HCT116 (cell line): ENCODE measurements around the gene MBTPS1.

Experiments used
- CTCF ChIP-seq, 3 experiments: fragments of 200-600 bp in 1 of 3; sonication (generic) in 1 of 3; IDR thresholded peaks in 2 of 3; conservative IDR thresholded peaks in 1 of 3; 2 replicates each; pipeline ENCODE4 v1.5.1; 2012 to 2017; ENCODE audit warnings: low read depth in 2 of 3, low read length in 2 of 3, antibody characterized with exemption in 1 of 3, borderline replicate concordance in 1 of 3, control low read depth in 1 of 3, mild to moderate bottlenecking in 1 of 3, mixed read lengths in 1 of 3, mixed run types in 1 of 3, moderate library complexity in 1 of 3; ENCODE audit not compliant: insufficient read depth in 1 of 3
- POLR2AphosphoS5 ChIP-seq: IDR thresholded peaks from 2 replicates; pipeline ENCODE4 v1.6.1; 2011; ENCODE audit warnings: mild to moderate bottlenecking, low read depth, low read length, moderate library complexity
- SP1 ChIP-seq: IDR thresholded peaks from 2 replicates; pipeline ENCODE4 v1.6.1; 2012; ENCODE audit warnings: low read depth

- TF ChIP-seq POLR2AphosphoS5: no peak
- TF ChIP-seq CTCF (IDR thresholded peaks at IDR 0.05 in 2 of 3, conservative IDR thresholded peaks at IDR 0.05 in 1 of 3; ENCODE audit: borderline replicate concordance in 1 of 3, insufficient read depth in 1 of 3, low read depth in 2 of 3, low read length in 2 of 3): no peak
- no peak for TF ChIP-seq SP1
Measured at GRCh38 chr16:84055801-84056634, 60.7 kb downstream of the MBTPS1 start.
